ENCODE results near the gene STEAP3.

The STEAP3 gene

DNA sequence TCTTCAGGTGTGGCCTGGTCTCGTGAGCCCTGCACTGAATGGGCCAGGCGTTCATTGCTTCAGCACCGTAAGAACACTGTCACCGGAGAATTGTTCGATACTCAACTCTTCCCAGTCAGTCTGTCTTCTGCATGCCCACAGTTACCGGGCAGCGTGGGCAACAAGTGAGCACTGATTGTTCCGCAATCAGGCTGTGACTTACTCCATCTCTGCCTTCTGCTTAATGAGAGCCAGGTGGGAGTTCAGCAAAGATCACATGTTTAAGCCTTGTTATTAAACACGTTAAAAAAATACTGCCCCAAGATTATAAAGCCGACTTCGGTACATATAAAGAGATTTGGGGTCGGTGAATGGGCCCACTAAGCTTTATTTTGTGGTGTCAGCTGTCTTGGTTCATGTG is 3.7 kb downstream of the STEAP3 start:
- DNase-seq (ENCODE audit: low spot score) = no peak

- no peak for DNase-seq (ENCODE audit: low spot score)
These were observed 4.5 kb downstream of the STEAP3 start for GRCh38 chr2:119228136-119228535.

DNA sequence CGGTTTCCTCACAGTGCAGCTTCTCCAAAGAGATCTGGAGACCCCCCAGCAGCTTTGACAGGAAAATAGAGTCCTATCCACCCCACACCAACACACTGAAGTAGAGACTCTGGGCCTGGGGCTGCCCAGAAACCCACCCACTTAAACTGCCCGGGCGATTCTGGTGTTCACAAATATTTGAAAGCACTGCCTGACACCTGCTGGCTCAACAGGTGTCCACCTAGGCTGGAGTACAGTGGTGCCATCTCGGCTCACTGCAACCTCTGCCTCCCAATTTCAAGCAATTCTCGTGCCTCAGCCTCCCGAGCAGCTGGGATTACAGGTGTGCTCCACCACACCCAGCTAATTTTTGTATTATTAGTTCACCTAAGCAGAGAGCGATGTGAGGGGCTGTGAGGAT is 5.3 kb downstream of the STEAP3 start:
- no peak for DNase-seq (ENCODE audit: low spot score)

GRCh38 chr2:119229716-119230115 is 6.1 kb downstream of the STEAP3 start:
- no peak for DNase-seq (ENCODE audit: low spot score)

GRCh38 chr2:119230219-119231185 is 6.9 kb downstream of the STEAP3 start:
- peak; percentile 27 for DNase-seq (ENCODE audit: low spot score)

GRCh38 chr2:119231975-119232665 is 8.5 kb downstream of the STEAP3 start:
- no peak for DNase-seq (ENCODE audit: low spot score)

GRCh38 chr2:119232666-119232993 is 9.0 kb downstream of the STEAP3 start:
- DNase-seq (ENCODE audit: low spot score) = no peak

DNA sequence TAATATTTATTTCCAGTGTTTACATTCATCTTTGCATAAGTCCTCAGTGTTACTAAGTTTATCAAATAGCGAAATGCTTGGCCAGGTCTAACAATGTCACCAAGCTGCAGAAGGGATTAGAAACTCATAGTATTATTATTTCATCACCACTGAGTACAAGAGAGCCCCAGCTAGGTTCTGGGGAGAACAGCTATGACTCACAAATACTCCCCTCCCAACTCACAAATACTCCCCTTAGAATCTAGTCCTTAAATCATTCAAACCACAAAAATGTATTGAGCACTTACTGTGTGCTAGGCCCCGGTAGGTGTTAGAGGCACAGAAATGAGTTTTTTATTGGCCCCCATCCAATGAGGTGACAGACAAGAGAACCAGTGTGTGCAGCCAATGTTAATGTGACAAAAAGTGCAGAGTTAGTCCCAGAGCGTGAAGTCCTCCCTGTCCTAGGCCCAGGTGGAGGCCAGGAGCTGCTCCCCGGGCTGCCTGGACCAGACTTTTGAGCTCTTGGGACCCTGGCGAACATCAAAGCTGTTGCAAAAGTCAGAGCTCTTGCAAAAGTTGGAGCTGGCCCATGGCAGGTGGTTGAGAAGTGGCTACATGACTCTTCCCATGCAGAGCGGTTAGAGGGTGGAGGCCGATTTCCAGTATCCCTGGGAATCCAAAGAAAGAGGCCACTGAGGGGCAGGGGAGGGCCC is 9.8 kb downstream of the STEAP3 start:
- DNase-seq (ENCODE audit: low spot score) = no peak

- DNase-seq (ENCODE audit: low spot score) = no peak
These were observed 10.7 kb downstream of the STEAP3 start for GRCh38 chr2:119234021-119235019.

- DNase-seq (ENCODE audit: low spot score) = no peak
These were observed 13.2 kb downstream of the STEAP3 start for GRCh38 chr2:119236796-119237195.

- DNase-seq (ENCODE audit: low spot score) = peak; percentile 30
These were observed 16.9 kb downstream of the STEAP3 start for GRCh38 chr2:119240311-119241204.

- no peak for DNase-seq (ENCODE audit: low spot score)
These were observed 17.5 kb downstream of the STEAP3 start for GRCh38 chr2:119241205-119241532.

GRCh38 chr2:119242276-119243119 is 18.9 kb downstream of the STEAP3 start:
- no peak for DNase-seq (ENCODE audit: low spot score)

GRCh38 chr2:119243621-119244020 is 20.0 kb downstream of the STEAP3 start:
- no peak for DNase-seq (ENCODE audit: low spot score)

DNA sequence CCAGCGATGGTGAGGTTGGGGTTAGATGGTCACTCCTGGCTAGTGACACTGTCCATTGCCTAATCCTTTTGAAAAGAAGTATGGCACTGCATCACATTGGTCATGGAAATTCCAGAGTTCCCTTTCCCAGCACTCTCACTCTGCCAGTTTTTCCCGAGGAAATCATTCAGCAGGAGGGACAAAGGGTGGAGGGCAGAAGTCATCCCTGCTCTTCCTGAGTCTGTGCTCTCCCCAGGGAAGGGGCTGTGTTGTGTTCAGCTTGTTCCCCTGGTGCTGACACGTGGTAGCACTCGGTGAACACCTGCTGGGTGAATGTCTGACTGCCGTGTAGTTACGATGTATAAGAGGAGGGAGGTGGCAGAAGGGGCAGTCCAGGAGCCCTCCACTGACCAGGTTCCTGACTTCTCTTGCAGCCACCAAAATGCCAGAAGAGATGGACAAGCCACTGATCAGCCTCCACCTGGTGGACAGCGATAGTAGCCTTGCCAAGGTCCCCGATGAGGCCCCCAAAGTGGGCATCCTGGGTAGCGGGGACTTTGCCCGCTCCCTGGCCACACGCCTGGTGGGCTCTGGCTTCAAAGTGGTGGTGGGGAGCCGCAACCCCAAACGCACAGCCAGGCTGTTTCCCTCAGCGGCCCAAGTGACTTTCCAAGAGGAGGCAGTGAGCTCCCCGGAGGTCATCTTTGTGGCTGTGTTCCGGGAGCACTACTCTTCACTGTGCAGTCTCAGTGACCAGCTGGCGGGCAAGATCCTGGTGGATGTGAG is 21.6 kb downstream of the STEAP3 start:
- no peak for DNase-seq (ENCODE audit: low spot score)

GRCh38 chr2:119245841-119246230 is 22.2 kb downstream of the STEAP3 start:
- no peak for DNase-seq (ENCODE audit: low spot score)

GRCh38 chr2:119246884-119247843 is 23.5 kb downstream of the STEAP3 start:
- DNase-seq (ENCODE audit: low spot score) = no peak

- DNase-seq (ENCODE audit: low spot score) = no peak
These were observed 24.2 kb downstream of the STEAP3 start for GRCh38 chr2:119247844-119248271.
